ENCODE measurements around the gene MS4A8.
"Not testable (repeated sequence)": the region's sequence is repeated elsewhere in the genome, so short reads cannot be mapped to it uniquely, and the experiment has no call there.

MS4A8 gene, protein sequence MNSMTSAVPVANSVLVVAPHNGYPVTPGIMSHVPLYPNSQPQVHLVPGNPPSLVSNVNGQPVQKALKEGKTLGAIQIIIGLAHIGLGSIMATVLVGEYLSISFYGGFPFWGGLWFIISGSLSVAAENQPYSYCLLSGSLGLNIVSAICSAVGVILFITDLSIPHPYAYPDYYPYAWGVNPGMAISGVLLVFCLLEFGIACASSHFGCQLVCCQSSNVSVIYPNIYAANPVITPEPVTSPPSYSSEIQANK

DNA sequence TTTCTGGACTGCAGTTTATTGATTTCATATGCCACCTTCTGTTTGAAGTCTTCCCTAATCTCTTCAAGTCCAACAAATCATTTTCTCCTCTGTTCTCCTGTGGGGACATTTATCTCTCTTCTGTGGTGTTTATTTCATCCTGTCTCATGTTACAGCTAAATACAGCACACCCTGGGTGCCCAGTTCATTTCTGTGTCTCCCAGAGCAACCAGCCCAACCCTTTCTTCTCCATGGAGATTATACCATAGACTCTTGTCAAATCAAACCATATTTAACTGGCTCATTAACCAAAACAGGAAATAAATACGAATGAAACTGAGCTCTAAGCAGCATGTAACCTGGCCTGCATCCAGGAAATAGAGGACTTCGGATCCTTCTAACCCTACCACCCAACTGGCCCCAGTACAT, at the start of gene MS4A8:
TSS of gene MS4A8 (plus strand) at position 329 of the 408 bp plus-strand sequence. CDS start 1,249 bp downstream, outside the sequence.
- DNase-seq = no peak

DNA sequence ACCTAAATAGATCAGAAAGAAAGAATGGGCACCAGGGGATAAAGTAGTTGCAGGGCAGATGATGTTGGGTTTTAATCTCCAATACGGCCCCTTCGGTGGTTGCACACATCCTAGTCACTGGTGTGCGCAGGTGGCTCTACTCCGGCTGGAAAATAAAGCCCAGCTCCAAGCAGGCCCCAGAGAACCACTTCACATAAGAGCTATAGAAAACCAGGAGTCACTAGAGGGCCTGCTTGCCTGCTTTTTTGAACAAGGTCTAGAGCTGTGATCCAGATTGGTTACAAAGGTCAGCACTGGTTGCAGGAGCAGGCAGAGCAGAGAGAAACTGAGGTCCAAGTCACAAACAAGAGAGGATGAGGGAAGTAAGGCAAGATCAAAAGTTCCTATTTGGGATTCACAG, 41.5 kb upstream of the MS4A8 start:
- no peak for DNase-seq

DNA sequence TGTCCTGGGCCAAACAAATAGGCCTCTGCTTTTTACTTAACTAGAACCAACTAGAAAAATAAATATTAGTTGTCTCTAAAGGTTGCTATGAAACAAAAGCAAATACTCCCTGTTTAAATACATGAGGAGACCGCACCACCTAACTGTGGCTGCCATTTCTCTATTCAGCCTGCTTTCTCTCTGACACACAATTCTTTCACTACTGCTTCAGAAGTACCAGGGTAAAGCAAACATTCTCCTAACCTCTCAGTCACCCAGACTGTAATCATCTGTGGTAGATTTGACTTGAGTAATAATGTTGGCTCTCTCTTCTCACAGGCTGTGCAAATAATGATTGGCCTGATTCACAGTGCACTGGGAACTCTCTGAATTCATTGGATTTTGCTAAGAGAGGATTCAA, 41.0 kb upstream of the MS4A8 start:
- no peak for DNase-seq

DNA sequence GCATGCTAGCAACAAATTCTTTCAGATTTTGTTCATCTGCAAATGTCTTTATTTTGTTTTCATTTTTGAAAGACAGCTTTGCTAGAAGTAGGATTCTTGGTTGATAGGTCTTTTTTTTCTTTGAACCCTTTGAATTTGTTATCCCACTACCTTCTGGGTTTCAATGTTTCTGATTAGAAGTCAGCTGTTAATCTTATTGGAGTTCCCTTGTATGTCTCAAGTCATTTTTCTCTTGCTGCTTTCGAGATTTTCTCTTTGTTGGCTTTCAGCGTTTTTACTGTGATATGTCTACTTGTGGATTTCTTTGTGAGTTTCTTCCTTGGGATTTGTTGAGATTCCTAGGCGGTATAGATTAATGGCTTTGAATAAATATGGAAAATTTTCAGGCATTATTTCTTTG, 27.2 kb upstream of the MS4A8 start:
- no peak for DNase-seq

DNA sequence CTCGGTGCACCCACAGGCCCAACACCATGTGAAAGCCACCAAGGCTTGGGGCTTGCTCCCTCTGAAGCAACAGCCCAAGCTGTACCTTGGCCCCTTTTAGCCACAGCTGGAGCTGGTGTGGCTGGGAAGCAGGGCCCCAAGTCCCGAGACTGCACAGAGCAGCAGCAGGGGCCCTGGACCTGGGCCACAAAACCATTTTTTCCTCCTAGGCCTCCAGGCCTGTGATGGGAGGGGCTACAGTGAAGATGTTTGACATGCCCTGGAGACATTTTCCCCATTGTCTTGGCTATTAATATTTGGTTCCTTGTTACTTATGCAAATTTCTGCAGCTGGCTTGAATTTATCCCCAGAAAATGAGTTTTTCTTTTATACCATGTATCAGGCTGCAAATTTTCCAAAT, 21.2 kb upstream of the MS4A8 start:
- DNase-seq = not testable (repeated sequence)

DNA sequence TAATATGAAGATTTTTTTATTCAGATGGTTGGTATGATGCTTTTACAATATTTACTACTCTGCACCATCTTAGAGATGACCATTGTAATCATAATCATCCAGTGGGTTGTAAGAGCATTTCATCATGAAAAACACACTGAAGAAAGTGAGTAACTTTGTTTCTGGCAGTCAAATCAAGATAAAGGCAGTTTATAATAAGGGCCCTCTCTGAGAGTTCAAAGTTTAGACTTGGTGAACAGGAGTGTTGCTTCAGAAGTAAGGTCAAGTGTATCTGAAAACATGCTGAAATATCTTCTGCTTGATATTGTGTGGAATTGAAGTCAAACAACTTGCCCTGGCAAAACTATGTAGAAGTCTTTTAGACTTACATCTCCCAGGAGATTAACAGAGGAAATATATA, 19.5 kb upstream of the MS4A8 start:
- no peak for DNase-seq

DNA sequence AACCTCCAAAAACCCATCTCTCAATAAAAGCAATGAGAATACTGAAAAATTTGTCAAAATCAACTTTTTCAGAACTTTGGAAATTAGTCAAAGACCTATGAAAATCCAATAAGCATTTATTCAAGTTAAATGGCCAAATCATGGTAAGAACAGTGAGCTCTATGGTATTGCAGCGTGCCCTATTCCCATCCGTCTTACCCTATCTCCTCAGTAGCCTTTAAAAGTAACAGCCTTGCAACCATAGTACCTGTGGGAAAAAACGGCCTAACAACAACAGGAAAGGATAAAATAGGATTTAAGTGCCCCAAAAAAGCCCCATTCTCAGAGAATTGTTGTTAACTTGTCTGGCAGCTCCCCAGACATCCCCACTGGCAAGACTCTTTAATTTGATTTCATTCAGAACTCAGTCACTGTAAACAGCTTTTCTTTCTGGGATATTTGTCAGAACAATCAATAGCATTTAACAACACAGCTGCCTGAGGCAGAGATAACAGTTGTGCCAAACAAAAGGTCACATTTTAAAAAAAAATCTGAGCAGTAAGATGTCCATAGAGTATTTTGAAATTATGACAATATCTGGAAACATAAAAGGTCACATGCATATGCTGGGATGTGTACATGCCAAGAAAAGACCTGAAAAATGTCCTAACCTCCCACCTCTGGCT, 18.8 kb upstream of the MS4A8 start:
- no peak for DNase-seq

DNA sequence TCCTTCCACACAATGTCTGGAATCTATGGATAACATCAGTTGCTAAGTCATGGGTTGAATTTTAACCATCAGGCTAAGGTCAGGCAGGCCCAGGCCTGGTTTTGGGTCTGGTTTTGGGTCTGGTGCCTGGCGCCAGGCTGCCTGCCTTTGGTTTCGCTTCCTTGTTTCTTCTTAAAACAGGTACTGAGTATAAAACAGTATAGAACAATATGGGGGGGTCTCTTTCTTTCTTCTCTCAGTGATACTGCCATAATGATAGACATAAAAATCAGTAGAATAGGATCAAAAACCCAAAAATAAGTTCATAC, 14.9 kb upstream of the MS4A8 start:
- not testable (repeated sequence) for DNase-seq

DNA sequence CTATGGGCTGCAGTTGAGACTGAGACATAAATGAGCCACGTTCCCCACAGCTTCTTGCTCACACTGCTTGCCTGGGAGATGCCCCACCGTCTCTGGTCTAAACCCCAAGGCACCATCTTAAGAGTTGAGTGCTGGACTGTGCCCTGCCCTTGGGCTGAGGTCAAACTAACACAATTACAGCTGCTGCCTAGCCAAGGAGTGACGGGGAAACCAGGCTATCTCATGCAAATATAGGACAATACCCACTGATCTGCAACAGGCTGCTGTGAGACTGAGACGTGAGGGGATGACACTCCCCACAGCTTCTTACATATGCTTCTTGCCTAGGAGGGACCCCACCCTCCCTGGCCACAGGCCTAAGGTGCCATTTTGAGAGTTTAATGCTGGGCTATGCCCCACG, 7.8 kb upstream of the MS4A8 start:
- DNase-seq = no peak

DNA sequence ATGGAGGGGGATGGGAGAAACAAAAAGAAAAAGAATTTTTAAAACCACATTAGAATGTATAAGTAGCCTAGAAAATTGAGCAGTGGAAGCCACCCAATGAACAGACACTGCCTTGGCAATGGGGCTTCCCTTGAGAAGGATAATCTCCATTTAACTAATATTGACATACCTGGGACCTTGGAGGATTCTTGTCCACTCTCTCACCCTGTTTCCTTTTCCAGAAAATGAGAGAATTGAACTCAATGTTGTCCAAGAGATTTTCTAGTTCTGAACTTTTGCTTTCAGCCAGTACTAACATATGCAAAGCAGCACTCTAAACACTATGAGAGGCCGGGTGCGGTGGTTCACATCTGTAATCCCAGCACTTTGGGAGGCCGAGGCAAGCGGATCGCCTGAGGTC, 524 bp downstream of the MS4A8 start:
- DNase-seq = no peak

DNA sequence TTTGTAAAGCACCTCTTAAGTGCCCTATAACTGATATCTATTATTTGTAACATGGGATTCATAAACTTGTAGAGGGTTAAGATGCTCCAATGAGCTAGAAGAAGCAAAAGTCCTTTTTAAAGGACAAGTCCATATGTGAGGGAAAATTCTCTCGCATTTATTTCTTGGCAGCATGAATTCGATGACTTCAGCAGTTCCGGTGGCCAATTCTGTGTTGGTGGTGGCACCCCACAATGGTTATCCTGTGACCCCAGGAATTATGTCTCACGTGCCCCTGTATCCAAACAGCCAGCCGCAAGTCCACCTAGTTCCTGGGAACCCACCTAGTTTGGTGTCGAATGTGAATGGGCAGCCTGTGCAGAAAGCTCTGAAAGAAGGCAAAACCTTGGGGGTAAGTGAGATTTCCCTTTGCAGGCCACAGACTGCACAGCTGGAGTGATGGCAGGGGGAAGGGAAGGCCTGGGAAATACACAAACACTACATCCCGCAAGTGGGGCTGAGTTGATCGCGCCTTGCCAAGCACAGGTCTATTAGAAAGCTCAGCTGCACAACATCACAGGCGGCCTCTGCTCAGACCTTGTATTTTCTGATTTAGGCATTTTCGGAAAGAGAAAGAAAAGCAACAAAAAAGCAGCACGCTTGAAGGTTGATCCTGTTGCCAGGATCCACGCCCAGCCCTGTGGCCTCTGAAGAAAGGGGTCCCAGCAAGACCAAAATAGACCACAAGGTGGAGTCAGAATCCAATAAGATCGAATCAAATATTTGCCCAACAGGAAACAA, 1.5 kb downstream of the MS4A8 start:
- no peak for DNase-seq

DNA sequence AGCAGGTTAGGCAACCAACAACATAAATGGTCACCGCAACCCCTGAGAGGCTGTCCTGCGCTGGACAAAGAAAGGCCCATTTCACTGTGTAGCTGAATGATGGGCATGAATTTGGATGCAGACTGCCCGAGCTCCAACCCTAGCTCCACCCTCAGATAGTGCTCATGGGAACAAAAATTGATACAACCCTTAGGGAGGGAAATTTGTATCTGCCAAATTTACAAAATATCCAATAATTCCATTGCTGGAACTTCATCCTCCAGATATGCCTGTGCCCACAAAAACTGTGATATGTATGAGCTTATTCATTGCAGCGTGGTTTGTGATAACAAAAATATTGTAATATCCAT, 2.0 kb downstream of the MS4A8 start:
- no peak for DNase-seq

DNA sequence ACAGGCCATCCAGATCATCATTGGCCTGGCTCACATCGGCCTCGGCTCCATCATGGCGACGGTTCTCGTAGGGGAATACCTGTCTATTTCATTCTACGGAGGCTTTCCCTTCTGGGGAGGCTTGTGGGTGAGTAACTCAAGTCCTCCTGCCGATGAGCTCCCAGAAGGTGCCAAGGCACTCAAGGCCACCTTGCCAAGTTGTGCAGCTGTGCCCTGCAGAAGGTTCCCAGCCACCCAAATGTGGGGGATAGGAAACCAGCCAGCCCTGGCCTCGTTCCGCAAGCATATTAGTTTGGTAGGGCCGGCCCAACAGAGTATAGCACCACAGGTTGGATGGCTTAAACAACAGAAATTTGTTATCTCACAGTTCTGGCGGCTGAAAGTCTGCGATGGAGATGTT, 4.0 kb downstream of the MS4A8 start:
- DNase-seq = no peak

DNA sequence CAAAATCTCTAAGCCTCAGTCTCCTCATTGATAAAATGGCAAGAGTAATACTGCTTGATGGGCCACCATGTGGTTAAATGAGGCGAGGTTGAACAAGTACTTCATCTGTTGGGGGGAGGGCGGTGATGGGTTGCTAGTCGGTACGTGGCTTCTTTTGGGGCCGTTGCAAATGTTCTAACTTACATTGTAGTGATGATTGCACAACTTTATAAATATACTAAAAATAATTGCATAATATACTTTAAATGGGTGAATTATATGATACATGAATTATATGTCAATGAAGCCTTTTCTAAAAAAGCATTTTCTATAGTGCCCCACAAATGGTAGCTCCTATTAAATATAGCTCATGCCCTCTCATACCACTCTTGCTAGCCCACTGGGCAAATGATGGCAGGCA, 6.5 kb downstream of the MS4A8 start:
- no peak for DNase-seq

DNA sequence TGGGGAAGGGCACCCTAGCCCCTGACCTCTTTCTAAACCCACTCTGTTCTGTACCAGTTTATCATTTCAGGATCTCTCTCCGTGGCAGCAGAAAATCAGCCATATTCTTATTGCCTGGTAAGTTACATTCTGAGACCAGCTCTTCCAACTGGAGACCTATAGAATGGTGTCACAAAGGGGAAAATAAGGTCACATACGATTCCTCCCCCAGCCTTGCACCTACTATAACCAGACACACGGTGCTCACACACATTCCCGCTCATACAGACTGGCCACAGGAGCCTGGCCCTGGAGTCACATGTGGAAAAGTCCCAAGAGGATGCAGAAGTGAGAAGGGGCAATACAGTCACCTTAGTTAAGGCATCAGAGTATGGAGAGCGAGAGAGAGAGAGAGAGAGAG, 7.5 kb downstream of the MS4A8 start:
- DNase-seq = no peak

DNA sequence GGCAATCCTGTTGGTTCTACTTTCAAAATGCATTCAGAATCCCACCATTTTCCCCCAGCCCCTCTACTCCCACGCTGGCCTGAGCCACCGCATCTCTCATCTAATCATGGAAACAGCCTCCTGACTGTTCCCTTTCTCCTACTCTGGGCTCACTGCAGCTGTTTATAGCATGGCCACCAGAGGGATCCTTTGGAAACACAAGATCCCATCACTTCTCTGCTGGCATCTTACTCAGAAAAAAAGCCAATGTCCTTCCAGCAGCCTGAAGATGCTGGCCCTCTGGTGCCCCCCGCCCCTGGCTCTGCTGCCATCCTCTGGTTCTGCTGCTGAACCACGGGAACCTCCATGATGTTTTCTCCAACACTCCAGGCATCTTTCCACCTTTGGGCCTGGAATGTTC, 11.1 kb downstream of the MS4A8 start:
- DNase-seq = no peak

DNA sequence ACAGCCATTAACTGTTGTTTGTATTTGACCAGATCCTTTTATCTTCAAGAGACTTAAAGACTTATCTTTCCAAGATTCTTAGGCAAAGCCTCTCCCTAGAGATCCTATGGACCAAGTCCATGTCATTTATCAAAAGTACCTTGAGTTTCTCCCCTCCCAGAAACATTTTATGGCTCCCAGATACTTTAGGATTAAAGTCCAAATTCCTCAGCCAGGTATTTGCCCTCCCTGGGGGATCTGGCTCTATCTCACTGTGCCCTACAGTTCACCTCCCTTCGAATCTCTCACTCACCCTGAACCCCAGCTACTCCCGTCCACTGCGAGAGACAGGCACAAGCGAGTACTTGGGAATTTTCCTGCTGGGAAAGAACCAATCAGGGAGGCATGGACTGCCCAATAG, 11.9 kb downstream of the MS4A8 start:
- DNase-seq = no peak

DNA sequence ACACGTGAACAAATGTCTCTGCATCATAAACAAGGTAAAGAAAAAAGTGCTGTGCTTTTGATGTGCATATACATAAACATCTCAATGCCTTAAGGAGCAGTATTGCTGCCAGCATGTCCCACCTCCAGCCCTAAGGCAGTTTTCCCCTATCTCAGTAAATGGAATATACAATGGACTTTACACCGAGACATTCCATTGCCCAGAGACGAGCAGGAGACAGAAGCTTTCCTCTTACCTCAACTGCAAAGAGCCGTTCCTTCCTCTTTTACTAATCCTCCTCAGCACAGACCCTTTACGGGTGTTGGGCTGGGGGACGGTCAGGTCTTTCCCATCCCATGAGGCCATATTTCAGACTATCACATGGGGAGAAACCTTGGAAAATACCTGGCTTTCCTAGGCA, 14.0 kb downstream of the MS4A8 start:
- not testable (repeated sequence) for DNase-seq

DNA sequence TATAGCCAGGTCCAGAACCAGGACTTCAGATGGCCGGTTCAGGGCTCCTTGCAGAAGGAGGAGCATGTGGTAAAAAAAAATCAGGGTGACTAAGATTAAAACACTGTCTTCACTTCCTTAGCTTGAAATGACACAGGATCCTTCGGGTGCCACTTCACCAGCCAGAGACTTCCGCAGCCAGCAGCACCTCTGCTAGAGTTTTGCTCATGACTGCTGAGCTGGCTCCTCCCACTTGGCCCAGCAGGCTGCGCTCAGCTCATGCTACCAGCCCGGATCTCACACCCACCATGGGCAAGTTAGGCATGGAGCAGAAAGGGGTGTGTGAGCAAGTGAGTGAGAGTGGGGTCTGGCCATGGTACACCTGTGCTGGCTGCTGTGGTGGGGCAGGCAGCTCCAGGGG, 18.5 kb downstream of the MS4A8 start:
- DNase-seq = no peak

DNA sequence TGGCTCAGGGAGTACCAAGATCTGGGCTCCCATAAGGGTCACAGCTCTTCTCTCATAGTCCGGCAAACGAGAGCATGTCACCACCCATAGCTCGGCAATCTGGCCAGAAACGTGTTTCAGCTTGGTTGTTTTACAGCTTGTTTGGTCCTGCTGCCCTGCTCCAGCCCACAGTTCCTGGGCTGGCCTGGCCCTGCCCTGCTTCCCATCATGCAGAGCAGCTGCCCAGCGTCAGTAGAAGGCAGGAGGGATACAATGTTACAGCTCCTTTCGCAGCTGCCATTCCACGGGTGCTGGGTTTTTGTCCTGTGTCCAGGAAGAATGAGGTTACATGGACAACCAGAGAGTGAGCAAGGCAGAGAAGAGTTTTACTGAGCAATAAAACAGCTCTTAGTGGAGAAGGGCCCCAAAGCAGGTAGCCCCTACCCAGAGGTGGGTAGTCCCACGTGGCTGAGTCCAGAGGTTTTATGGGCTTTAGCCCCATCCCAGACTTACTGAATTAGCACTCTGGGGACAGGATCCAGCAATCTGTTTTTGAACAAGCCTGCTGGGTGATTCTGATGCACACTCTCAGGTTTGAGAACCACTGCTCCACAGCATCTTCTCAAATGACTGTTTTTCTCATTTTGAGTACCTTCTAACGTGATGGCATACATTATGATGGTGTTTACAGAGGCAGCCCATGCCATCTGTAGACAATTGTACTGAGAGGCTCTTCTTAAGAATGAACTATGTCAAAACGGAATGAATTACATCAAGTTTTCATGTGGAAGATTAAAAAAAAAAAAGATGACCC, 19.3 kb downstream of the MS4A8 start:
- no peak for DNase-seq

DNA sequence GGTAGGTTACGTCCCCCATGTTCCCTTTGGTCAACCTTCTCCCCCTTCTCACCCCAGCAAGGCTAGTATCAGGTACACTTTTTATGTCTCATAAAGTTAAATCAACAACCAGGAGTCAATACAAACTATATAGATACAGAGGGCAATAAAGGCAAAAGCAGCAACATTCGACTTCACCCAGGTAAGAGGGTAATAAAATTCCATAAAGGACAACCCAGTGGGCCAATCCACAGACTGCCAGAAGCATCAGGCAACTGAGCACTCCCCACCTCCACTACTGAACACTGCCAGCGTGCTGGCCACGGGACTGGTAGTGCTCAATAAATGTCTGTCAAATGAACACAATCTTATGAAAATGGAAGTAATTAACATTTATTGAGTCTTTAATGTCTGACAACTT, 20.0 kb downstream of the MS4A8 start:
- no peak for DNase-seq

DNA sequence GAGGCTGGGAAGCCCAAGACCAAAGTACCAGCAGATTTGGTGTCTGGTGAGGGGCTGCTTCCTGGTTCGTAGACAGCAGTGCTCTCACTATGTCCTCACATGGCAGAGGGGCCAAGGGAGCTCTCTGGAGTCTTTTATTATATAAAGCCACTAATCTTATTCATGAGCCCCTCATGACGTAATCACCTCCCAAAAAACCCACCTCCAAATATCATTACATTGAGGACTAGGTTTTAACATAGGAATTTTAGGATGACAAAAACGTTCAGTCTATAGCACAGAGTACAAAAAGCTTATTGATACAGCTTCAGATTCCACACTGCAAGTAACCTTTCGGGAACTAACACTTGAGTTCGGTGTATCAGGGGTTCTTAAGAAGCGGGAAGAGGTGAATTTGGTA, 21.0 kb downstream of the MS4A8 start:
- DNase-seq = no peak

DNA sequence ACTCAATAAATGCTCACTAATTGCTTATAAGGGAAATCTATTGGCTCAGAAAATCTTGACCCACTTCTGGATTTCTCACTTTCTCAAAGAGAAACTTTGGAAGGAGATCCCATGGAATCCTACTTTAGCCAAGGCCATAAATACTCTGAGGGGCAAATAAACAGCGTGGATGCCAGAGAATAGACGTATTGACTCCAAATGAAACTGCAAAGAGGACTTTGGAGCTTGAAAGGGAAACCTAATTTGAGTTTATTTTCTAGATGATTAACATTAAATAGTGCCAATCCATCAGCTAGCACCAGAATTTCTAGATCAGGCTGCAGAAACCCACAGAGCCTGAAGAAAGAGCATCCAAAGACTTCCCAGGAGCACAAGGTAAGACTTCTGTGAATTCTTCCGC, 25.0 kb downstream of the MS4A8 start, which contains the start of gene MS4A18:
TSS of gene MS4A18 (plus strand) at position 301 of the 400 bp plus-strand sequence.
- no peak for DNase-seq

DNA sequence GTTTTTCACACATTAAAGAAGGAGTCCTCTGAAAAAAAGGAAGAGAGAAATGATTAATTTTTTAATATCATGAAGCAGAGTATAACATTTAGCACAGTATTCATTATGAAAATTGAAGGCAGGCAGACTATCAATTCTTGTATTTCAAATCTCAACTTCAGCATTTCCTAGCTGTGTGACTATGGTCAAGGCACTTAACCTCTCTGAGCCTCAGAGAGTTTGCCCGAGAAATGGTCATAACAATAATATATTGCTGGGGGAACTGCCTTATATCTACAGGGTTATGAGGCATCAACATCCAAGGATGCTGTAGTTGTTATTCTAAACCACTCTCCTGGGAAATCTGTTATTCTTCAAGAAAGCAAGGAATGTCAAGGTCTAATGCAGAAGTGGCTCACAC, 26.2 kb downstream of the MS4A8 start:
- no peak for DNase-seq
